Measurements from ENCODE around the gene ENOX1. TPM values are rescaled to one million over a fixed set of nuclear protein-coding genes. Genes with fewer than 3 reads are reported as not detected.
A peak's percentile ranks its signal among the peaks of the same experiment; 100 is the strongest.

The ENOX1 gene
- total and polyA plus RNA-seq, 2 donors (not counting 3 experiments of a cell fraction or from before 2014, with no cell fraction given), result 0.17 to 0.97 TPM

GRCh38 chr13:43268632-43269031, 518.1 kb downstream of the ENOX1 start:
- ChIA-PET CTCF (interaction anchor here (0.9 to 1.4 kb wide), 7 partner anchors 9 to 183 kb away, joined by 3 to 9 read pairs (median 4); no protein-coding TSS in a partner anchor), POLR2A (no interaction called here)
- dilution Hi-C loops (cut with MboI; ENCODE audit: extremely low pct_ligation_motif_present, low sequenced_read_pairs) (no loop called here), intact Hi-C loops (cut with micrococcal nuclease) (loop anchor here (1.0 kb wide), 1 partner anchor 33 kb away; no protein-coding TSS in a partner anchor)
- TF ChIP-seq CTCF (IDR thresholded peaks at IDR 0.05; ENCODE audit: extremely low read depth in 1 of 2, insufficient read depth in 1 of 2, low read depth in 1 of 2, low read length in 2 of 2) (no peak), GATA2 (IDR thresholded peaks at IDR 0.05; ENCODE audit: insufficient read depth, insufficient read length, low read depth, low read length) (no peak), MYC (IDR thresholded peaks at IDR 0.05; ENCODE audit: low read depth, low read length) (no peak), FOS (IDR thresholded peaks at IDR 0.05; ENCODE audit: borderline replicate concordance, insufficient read depth, low read length) (no peak), JUN (IDR thresholded peaks at IDR 0.05; ENCODE audit: borderline replicate concordance, insufficient read depth, insufficient read length, low read depth) (no peak), MAX (IDR thresholded peaks at IDR 0.05; ENCODE audit: insufficient read depth, insufficient read length) (no peak), POLR2AphosphoS5 (IDR thresholded peaks at IDR 0.05; ENCODE audit: insufficient read depth, low read depth, low read length) (no peak), POLR2A (IDR thresholded peaks at IDR 0.05; ENCODE audit: low read depth, low read length) (no peak), EZH2 (IDR thresholded peaks at IDR 0.05; ENCODE audit: borderline replicate concordance, low read depth, low read length, severe bottlenecking) (no peak)
- no TSS peak for BruUV-seq (replicated peaks)
- Histone ChIP-seq H3K36me3 (ENCODE audit: control insufficient read depth in 2 of 2, extremely low read depth in 1 of 2, insufficient read depth in 2 of 2, low read length in 2 of 2) (no peaks in the 10 kb centered on the region), H2AFZ (ENCODE audit: low read depth, low read length) (peak overlapping the region; percentile 66), H4K20me1 (replicated peaks; ENCODE audit: control insufficient read depth, extremely low read depth, insufficient read depth, low read length) (no peaks in the 10 kb centered on the region), H3K79me2 (ENCODE audit: control insufficient read depth, insufficient read depth, low read length) (no peaks in the 10 kb centered on the region), H3K9me3 (replicated peaks; ENCODE audit: control insufficient read depth, insufficient read depth, low read length) (no peaks in the 10 kb centered on the region), H3K27ac (ENCODE audit: insufficient read depth, low read depth, low read length) (peak overlapping the region; percentile 70), H3K4me1 (ENCODE audit: control insufficient read depth, extremely low read depth, insufficient read depth, low read length) (peaks cover 19% of the 10 kb centered on the region), H3K9ac (replicated peaks; ENCODE audit: extremely low read depth, insufficient read depth, low read length) (peak overlapping the region; percentile 29), H3K4me2 (ENCODE audit: insufficient read depth, low read length) (peak overlapping the region; percentile 76), H3K4me3 (replicated peaks in 1 of 3; ENCODE audit: insufficient read depth in 1 of 3, low read depth in 1 of 3, low read length in 3 of 3) (no peak overlapping the region), H3K27me3 (ENCODE audit: control insufficient read depth in 2 of 2, insufficient read depth in 2 of 2, low read length in 2 of 2) (no peaks in the 10 kb centered on the region), H3K9me1 (replicated peaks; ENCODE audit: control insufficient read depth, extremely low read depth, insufficient read depth, low read length) (no peaks in the 10 kb centered on the region)
- no peak for FAIRE-seq
- no peak for DNase-seq (ENCODE audit: low read depth, low spot score)
